Stimulated activated CD4-positive, alpha-beta T cell treated with anti-CD3 and anti-CD28 coated beads, Interleukin-15, amount 100 ng/mL, for 1 hour (primary cell): ENCODE data around the gene PIGN.
"Not testable (repeated sequence)": the region's sequence is repeated elsewhere in the genome, so short reads cannot be mapped to it uniquely, and the experiment has no call there.

Experiments used
- DNase-seq, 2 donors: peaks; one replicate each; pipeline ENCODE4 v3.0.0-alpha.2; 2020; ENCODE audit warnings: low read depth in 1 of 2, low spot score in 1 of 2

Gene PIGN

GRCh38 chr18:62183578-62184195, 3.2 kb downstream of the PIGN start:
- DNase-seq = no peak

- DNase-seq = no peak
Measured at GRCh38 chr18:62182220-62182619, 4.6 kb downstream of the PIGN start.

GRCh38 chr18:62179213-62179612, 7.6 kb downstream of the PIGN start:
- no peak for DNase-seq

GRCh38 chr18:62177271-62177670, 9.6 kb downstream of the PIGN start:
- DNase-seq = no peak

- DNase-seq = no peak
Measured at GRCh38 chr18:62175521-62175920, 11.3 kb downstream of the PIGN start.

- no peak for DNase-seq
Measured at GRCh38 chr18:62172298-62172697, 14.6 kb downstream of the PIGN start.

- DNase-seq = no peak
Measured at GRCh38 chr18:62170857-62171256, 16.0 kb downstream of the PIGN start.

- not testable (repeated sequence) for DNase-seq
Measured at GRCh38 chr18:62166524-62166923, 20.3 kb downstream of the PIGN start.

GRCh38 chr18:62165583-62165982, 21.3 kb downstream of the PIGN start:
- no peak for DNase-seq

GRCh38 chr18:62164855-62165487, 21.9 kb downstream of the PIGN start:
- no peak for DNase-seq

- no peak for DNase-seq
Measured at GRCh38 chr18:62164310-62164709, 22.5 kb downstream of the PIGN start.

- DNase-seq = no peak
Measured at GRCh38 chr18:62157843-62158242, 29.0 kb downstream of the PIGN start.

GRCh38 chr18:62152844-62153243, 34.0 kb downstream of the PIGN start:
- DNase-seq = no peak

- DNase-seq = no peak
Measured at GRCh38 chr18:62151068-62151771, 35.6 kb downstream of the PIGN start.

GRCh38 chr18:62144338-62144737, 42.5 kb downstream of the PIGN start:
- DNase-seq = no peak

GRCh38 chr18:62140259-62140658, 46.6 kb downstream of the PIGN start:
- no peak for DNase-seq

- DNase-seq = no peak
Measured at GRCh38 chr18:62138461-62139235, 48.2 kb downstream of the PIGN start.

GRCh38 chr18:62131301-62131909, 55.5 kb downstream of the PIGN start:
- peak; percentile 3 to 15 for DNase-seq

GRCh38 chr18:62128157-62128556, 58.7 kb downstream of the PIGN start:
- no peak for DNase-seq

- DNase-seq = no peak
Measured at GRCh38 chr18:62126737-62127136, 60.1 kb downstream of the PIGN start.

GRCh38 chr18:62125702-62126101, 61.2 kb downstream of the PIGN start:
- no peak for DNase-seq
